IPS-18c (cell line): Measurements from ENCODE around the gene ANO7.

Experiments used
- H3K4me3 ChIP-seq: 2 replicates; pipeline ENCODE4 v1.7.0; 2013; ENCODE audit warnings: low read depth, mild to moderate bottlenecking, low read length, moderate library complexity; ENCODE audit not compliant: insufficient read depth
- H3K9me3 ChIP-seq: one replicate; pipeline ENCODE4 v1.6.1; 2013; ENCODE audit warnings: mild to moderate bottlenecking, low read length, moderate library complexity; ENCODE audit not compliant: control insufficient read depth, insufficient read depth

ANO7 gene

DNA sequence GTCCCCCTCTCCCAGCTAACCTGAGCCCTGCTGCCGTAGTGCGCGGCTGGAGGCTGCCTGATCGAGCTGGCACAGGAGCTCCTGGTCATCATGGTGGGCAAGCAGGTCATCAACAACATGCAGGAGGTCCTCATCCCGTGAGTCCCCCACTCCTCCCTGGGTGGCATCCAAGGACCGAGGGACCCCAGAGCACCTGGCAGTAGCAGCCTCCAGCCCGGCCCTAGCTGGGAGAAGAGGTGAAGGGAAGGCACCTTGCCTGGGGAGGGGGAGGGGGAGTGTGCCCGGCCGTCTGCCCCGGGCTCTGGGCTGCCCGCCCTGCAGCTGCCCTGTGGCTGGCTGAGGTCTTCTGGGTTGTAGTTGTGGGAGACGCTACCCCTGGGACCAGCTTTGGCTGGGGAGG, 26.3 kb downstream of the ANO7 start:
- Histone ChIP-seq H3K4me3 (no peak overlapping the region), H3K9me3 (no peaks in the 10 kb centered on the region)

DNA sequence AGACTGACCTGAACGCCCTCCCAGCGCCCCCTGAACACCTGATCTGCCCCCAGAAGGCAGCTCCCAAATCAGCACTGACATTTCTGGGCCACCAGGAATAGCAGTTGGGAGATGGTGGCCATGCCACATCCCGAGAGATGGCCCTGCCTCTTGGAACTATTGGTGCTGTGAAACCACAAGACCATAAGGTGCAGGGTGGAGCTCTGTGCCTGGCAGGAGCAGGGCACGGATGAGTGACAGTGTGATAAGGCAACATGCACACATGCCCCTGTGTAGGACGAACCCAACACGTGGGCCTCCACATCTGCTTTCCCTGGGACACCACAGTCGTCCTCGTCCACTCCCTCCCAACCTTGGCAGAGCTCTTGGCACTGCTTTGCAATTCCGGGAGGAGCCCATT, 26.9 kb downstream of the ANO7 start:
- Histone ChIP-seq H3K4me3 (no peak overlapping the region), H3K9me3 (no peaks in the 10 kb centered on the region)

DNA sequence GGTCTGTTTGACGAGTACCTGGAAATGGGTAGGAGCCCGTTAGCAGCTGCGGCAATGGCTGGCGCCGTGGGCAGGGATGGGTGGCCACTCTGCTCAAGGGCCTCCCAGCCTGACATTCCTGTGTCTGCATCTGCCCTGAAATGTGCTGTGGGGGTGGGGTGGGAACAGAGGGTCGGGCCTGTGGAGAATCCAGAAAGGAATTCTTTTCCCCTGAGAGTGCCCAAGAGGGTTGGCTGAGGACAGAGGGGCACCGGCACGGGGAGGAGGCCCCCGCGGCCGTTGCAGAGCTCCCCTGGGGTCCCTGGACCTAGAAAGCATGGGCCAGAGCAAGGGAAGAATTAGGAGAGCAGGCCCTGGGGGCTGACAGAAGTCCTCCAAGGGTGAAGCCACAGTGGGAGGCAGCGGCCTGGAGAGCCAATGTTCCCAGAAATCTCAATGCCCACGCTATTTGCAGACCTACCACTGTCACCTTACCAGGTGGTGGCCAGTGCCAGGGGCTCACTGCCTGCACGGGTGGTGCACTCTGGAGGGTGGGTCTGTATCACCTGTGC, 27.8 kb downstream of the ANO7 start:
- Histone ChIP-seq H3K4me3 (no peak overlapping the region), H3K9me3 (no peaks in the 10 kb centered on the region)

DNA sequence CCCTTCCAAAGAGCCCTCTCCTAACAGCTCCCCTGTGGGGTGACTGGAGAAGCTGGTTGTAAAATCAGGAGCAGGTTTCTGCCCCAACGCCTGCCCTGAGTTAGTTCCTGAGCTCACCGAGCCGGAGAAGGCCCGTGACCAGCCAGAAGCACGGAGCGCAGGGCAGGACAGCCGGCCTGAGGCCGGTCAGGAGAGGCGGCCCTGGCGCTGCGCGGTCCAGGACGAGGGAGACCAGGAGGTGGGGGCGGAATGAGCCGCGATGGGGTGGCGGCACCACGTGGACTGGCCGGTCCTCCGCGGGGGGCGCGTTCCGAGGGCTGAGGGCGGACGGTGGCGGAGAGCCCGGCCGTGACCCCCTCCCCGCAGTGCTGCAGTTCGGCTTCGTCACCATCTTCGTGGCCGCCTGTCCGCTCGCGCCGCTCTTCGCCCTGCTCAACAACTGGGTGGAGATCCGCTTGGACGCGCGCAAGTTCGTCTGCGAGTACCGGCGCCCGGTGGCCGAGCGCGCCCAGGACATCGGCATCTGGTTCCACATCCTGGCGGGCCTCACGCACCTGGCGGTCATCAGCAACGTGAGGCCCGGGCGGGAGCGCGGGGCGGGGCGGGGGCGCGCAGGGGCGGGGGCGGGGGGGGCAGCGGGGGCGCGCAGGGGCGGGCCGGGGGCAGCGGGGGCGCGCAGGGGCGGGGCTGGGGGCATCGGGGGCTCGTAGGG, 29.0 kb downstream of the ANO7 start:
- H3K9me3 ChIP-seq, result no peaks in the 10 kb centered on the region
- peak overlapping the region; percentile 56 for H3K4me3 ChIP-seq

DNA sequence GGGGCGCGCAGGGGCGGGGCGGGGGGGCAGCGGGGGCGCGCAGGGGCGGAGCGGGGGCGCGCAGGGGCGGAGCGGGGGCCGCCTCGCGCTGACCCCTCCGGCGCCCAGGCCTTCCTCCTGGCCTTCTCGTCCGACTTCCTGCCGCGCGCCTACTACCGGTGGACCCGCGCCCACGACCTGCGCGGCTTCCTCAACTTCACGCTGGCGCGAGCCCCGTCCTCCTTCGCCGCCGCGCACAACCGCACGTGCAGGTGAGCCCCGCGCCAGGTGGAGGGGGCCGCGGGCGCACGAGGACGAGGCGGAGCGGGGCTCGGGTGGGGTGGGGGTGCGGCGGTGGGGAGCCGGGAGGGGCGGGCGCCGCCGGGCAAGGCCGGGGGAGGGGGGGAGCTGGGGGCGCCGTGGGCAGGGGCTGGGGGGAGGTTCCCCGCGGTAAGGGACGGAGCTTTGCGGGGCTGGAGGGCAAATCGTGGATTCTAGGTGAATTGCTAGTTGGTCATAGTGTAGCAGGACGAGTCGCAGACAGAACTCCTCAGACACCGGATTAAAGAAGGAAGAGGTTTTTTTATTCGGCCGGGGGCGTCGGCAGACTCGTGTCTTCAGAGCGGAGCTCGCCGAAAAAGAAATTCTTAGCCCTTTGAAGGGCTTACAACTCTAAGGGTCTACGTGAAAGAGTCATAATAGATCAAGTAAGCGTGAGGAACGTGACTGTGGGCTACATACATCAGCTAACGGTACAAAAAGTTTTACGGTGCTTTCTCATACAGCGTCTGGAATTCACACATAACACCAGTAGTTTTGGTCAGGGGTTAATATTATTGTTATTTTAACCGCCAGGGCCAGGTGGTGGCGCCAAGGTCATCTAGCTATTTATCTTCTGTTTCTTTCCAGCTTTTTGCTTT, 29.9 kb downstream of the ANO7 start:
- H3K9me3 ChIP-seq, result no peaks in the 10 kb centered on the region
- peak overlapping the region; percentile 32 for H3K4me3 ChIP-seq

DNA sequence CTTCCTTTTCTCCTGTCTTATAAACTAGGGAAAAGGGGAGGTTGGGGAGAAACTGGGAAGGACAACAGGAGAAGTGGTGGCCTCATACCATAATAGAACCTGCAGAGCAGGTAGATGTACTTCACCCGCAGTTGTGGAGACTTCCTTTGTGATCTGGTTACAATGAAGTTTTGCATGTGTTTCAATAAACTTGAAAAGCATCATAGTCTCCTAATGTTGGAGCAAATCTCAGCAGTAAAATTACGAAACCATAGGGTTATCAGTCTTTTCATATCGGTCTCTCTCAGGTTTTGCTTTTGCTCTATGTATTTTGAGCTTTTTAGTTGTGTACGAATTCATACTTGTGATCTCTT, 30.5 kb downstream of the ANO7 start:
- H3K4me3 ChIP-seq, result peak overlapping the region; percentile 32; the same call in 1 of the 2 replicates
- no peaks in the 10 kb centered on the region for H3K9me3 ChIP-seq

DNA sequence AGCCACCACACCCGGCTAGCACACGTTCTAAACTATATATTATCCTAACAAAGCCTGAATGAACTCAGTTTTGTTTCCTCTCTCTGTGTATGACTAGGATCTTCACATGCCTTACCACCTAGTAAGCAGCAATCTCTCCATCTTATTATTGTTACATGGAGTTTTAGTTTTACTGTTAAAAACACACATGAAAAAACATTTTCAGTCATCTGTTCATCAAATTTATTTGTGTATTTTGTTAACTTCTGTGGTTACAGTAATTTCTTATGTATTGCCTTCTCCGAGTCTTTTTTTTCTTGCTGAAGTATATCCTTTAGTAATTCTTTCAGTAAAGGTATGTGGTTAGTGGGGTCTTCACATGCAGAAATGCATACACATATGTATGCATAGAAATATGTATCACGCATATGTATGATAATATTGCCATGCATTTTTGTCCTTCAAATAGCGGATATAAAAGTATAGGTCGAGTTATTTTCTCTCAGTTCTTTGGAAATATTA, 31.4 kb downstream of the ANO7 start:
- Histone ChIP-seq H3K4me3 (no peak overlapping the region), H3K9me3 (no peaks in the 10 kb centered on the region)

DNA sequence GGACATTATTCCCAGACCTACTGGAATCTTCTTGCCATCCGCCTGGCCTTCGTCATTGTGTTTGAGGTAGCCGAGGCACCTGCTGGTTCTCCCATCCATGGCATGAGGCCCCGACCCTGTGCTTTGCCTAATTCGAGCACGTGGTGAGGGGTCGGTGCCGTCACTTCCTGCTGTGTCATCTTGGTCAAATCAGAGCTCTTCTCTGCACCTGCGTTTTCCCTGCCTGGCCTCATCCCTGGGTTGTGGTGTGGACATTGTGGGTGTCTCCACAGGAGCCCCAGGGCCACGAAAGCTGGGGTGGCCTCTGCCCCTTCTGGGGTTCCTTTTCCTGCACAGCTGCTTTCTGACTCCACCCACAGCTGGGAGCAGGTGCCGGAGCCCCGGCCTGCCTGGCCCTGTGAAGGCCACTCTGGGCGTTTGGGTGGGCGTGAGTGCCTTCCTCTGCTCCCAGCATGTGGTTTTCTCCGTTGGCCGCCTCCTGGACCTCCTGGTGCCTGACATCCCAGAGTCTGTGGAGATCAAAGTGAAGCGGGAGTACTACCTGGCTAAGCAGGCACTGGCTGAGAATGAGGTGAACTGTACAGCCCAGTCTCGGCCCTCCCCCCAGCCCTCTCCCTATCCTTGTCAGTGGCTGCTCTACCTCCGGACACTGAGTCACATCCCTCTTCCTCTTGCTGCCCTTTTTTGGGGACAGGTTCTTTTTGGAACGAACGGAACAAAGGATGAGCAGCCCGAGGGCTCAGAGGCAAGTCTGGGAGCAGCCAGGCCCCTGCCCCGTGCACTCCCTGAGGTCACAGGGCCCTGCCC, 34.9 kb downstream of the ANO7 start:
- Histone ChIP-seq H3K9me3 (no peaks in the 10 kb centered on the region), H3K4me3 (no peak overlapping the region)

DNA sequence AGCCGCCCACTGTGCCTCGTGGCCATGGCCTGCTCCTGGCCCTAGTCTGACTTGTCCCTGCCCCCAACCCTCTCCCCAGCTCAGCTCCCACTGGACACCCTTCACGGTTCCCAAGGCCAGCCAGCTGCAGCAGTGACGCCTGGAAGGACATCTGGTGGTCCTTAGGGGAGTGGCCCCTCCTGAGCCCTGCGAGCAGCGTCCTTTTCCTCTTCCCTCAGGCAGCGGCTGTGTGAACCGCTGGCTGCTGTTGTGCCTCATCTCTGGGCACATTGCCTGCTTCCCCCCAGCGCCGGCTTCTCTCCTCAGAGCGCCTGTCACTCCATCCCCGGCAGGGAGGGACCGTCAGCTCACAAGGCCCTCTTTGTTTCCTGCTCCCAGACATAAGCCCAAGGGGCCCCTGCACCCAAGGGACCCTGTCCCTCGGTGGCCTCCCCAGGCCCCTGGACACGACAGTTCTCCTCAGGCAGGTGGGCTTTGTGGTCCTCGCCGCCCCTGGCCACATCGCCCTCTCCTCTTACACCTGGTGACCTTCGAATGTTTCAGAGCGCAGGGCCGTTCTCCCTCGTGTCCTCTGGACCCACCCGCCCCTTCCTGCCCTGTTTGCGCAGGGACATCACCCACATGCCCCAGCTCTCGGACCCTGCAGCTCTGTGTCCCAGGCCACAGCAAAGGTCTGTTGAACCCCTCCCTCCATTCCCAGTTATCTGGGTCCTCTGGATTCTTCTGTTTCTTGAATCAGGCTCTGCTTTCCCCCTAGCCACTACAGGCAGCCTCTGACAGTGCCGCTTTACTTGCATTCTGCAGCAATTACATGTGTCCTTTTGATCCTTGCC, 35.8 kb downstream of the ANO7 start:
- H3K4me3 ChIP-seq, result no peak overlapping the region
- no peaks in the 10 kb centered on the region for H3K9me3 ChIP-seq

DNA sequence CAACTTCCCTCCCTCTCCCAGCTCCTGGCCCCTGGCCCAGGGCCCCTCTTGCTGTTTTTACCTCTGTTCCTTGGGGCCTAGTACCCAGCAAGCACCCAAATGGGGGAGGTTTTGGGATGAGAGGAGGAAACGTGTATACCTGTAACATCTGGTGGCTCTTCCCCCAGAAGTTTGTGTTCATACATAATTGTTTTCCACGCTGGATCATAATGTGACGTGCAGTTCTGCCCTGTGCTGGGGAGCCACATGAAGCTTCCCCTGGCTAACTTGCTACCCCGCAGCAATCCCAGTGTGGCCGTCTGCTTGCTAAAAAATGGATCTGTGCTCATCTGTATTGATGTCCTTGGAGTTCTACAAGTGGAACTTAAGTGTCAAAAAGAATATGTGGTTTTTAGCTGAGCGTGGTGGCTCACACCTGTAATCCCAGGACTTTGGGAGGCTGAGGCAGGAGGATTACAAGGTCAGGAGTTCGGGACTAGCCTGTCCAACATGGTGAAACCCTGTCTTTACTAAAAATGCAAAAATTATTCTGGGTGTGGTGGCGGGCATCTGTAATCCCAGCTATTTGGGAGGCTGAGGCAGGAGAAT, 36.5 kb downstream of the ANO7 start:
- H3K9me3 ChIP-seq, result no peaks in the 10 kb centered on the region
- no peak overlapping the region for H3K4me3 ChIP-seq

DNA sequence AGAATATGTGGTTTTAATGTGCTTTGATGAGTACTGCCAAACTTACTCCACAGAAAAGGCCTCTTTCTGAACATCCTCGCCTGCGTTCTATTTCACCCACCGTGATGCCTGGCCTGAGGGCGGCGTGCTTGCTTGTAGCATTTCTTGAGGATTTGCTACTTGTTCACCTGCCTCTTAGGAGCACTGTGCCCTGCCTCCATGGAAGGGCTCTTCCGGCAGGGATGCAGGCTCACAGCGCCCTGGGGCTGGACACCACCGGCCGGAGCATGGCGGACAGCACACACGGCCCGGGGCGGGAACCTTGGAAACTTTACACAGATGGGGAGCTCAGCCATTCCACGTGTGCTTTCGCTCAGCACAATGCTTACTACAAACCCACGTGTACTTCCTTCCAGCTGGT, 37.1 kb downstream of the ANO7 start:
- Histone ChIP-seq H3K4me3 (no peak overlapping the region), H3K9me3 (no peaks in the 10 kb centered on the region)

DNA sequence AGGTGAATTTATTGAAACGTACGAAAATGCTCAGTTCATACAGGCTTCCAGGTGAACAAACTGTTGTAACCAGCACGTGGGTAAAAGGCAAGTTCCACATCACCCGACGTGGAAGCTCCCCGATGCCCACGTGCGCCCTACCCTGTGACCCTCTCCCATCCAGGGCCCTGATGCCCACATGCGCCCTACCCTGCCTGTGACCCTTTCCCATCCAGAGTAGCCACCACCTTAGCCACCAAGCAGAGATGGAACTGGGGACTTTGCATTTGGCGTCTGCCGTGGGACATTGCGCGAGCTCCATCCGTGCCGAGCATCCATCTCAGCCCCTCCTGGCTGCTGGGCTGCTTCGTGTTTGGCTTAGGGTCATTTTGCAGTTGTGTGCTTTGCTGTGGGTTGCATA, 37.5 kb downstream of the ANO7 start:
- Histone ChIP-seq H3K4me3 (no peak overlapping the region), H3K9me3 (no peaks in the 10 kb centered on the region)

DNA sequence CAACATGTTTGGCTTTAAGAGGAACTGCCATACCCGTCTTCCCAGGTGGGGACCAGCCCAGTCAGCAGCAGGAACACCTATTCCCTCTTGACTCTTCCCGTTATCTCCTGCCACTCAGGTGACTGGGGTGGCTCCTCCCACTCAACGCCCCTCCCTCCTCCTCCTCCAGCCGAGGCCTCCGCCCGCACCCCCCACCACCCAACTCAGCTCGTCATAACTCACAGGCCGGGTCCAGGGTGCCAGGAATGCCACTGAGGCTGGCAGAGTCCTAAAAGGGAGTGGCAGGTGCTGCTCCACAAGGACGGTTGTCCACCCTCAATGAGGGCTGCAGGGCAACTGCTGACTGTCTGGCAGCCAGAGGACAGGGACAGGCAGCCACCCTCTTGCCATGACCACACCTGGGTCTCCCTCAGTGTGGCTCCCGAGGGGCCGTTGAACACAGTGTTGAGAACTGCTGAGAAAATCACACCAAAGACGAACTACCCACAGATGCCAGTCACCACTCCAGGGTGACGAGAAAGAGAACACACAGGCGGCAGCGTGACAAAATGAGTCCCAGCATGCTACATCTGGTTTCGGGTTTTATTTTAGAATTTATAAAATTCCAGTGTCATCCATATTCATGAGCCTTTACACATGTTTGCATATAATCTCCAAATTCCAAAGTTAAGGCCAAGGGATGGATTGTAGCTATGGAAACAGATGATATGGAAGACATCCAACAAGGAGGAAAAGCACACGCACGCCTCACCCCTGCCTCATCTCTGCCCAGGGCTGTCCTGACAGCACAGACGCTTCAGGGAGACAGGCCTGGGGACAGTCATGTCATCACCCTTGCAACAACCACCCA, 38.5 kb downstream of the ANO7 start:
- no peak overlapping the region for H3K4me3 ChIP-seq
- no peaks in the 10 kb centered on the region for H3K9me3 ChIP-seq

DNA sequence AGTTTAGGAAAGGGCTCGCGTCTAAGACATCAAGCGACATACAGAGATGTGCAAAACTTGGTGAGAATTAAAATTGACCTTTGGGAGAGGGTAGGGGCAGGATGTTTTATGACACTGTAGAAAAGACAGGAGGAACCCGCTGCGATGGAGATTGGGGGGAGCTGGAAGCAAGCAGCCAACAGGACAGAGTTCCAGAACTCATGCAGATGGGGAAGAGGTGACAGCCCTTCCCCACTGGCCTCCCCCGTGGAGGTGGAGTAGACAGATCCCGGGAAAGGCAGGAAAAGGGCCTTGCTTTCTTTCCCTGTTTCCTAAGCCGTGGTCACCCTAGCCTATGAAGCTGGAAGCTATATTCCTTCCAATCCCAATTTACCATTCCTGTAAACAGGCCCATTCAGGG, 39.1 kb downstream of the ANO7 start:
- Histone ChIP-seq H3K9me3 (no peaks in the 10 kb centered on the region), H3K4me3 (no peak overlapping the region)

DNA sequence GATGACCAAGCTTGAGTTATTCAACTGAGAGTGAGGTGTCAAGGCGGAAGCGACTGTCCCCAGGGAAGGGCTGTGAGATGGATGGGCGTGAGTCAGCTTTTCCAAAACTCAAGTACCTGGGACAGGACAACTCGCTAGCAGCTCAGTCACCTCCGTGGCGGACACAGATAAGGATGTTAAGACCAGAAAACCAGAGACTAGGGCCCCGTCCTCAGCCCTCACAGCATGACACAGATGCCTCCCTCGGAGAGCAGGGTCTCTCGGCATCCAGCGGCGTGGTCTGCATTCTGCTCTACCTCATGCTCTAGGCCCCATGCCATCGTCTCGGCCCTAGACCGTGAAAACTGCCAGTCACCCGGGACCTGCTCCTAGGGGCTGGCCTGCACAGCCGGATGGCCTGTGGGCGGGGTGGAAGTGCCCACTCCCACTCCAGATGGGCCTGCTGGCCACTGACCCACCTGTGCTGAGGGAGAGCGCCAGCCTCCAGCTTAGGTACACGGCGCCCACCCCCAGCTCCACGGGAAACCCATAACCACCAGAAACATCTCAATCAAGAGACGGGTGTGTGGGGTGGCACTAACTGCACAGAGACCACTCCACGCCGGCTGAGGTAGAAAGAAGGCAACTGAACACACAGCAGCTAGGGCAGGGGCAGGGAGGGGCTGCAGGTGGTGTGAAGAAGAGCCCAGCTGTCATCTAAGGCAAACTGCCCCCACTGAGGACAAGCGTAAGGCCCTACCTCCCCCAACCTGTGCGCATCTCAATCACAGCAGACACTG, 39.8 kb downstream of the ANO7 start:
- no peaks in the 10 kb centered on the region for H3K9me3 ChIP-seq
- no peak overlapping the region for H3K4me3 ChIP-seq
